HCT116 (cell line): Measurements from ENCODE around the gene CCDC92. TPM values are rescaled to one million over a fixed set of nuclear protein-coding genes. Genes with fewer than 3 reads are reported as not detected.

Experiments
- ATAC-seq: fragments of 200-7000 bp; cut with Tn5 transposase; 2 replicates; pipeline ENCODE4 v1.9.1; 2020; ENCODE audit warnings: mild to moderate bottlenecking, moderate library complexity
- BruUV-seq: library from RNA; stranded (reverse); fragments of 400-500 nt; replicated peaks from 2 replicates; lab custom pipeline; 2021; lab: Mats Ljungman, UMichigan
- CTCF ChIA-PET: fragments of 300-600 bp; sonication (Branson Sonifier 250); formaldehyde crosslinking; loops from one replicate; lab custom pipeline; 2021; ENCODE audit warnings: antibody characterized with exemption; lab: Charles Lee
- POLR2A ChIA-PET: fragments of 300-600, 350-600 bp; sonication (Branson Sonifier 250); formaldehyde crosslinking; loops from one replicate; lab custom pipeline; 2021; ENCODE audit warnings: antibody characterized with exemption; lab: Charles Lee
- RAD21 ChIA-PET, 2 experiments: fragments of 300-600 bp; sonication (Branson Sonifier 250); formaldehyde crosslinking; loops; one replicate each; lab custom pipeline; 2023; ENCODE audit warnings: low total read pairs in 2 of 2; ENCODE audit not compliant: uncharacterized antibody in 2 of 2, unreplicated experiment in 2 of 2, low non-redundant PET in 1 of 2; lab: Charles Lee
- DNase-seq: peaks from one replicate; pipeline ENCODE4 v3.0.0-alpha.2; 2010; ENCODE audit warnings: low read depth, low spot score
- H2AFZ ChIP-seq: fragments of 200-600 bp; shearing (Covaris generic), sonication (generic); 2 replicates; pipeline ENCODE4 v1.6.1; 2017; ENCODE audit warnings: low read depth, mixed run types, mixed read lengths, antibody characterized with exemption, low read length; ENCODE audit not compliant: poor library complexity, severe bottlenecking
- H3K27ac ChIP-seq: 2 replicates; pipeline ENCODE4 v1.5.1; 2012; ENCODE audit warnings: low read depth, low read length
- H3K27me3 ChIP-seq: fragments of 200-600 bp; sonication (generic); 2 replicates; pipeline ENCODE4 v1.6.1; 2016; ENCODE audit warnings: mixed run types, low read length, mixed read lengths; ENCODE audit not compliant: insufficient read depth
- H3K36me3 ChIP-seq, 2 experiments: fragments of 200-500 bp in 1 of 2; fragments of 200-600 bp in 1 of 2; sonication (Bioruptor generic) in 1 of 2; sonication (generic) in 1 of 2; 2 replicates each; pipeline versions ENCODE4 v1.5.1 to v1.6.1; 2014 to 2016; ENCODE audit warnings: low read length in 2 of 2, inconsistent platforms in 1 of 2, mixed read lengths in 1 of 2, mixed run types in 1 of 2; ENCODE audit not compliant: insufficient read depth in 2 of 2, control insufficient read depth in 1 of 2
- H3K4me1 ChIP-seq, 2 experiments: fragments of 200-600 bp in 1 of 2; sonication (generic) in 1 of 2; 2 replicates each; pipeline versions ENCODE4 v1.5.1 to v1.6.1; 2012 to 2017; ENCODE audit warnings: low read length in 2 of 2, inconsistent platforms in 1 of 2, mild to moderate bottlenecking in 1 of 2, mixed read lengths in 1 of 2, mixed run types in 1 of 2, moderate library complexity in 1 of 2; ENCODE audit not compliant: insufficient read depth in 2 of 2, control insufficient read depth in 1 of 2
- H3K4me2 ChIP-seq: fragments of 200-600 bp; sonication (generic); 2 replicates; pipeline ENCODE4 v1.6.1; 2017; ENCODE audit warnings: mixed run types, low read length, mixed read lengths
- H3K4me3 ChIP-seq, 2 experiments: fragments of 200-600 bp in 1 of 2; sonication (generic) in 1 of 2; replicated peaks in 1 of 2; 2 replicates each; pipeline ENCODE4 v1.5.1; 2011 to 2016; ENCODE audit warnings: low read length in 2 of 2, control low read depth in 1 of 2, low read depth in 1 of 2, mild to moderate bottlenecking in 1 of 2, mixed read lengths in 1 of 2, mixed run types in 1 of 2
- H3K79me2 ChIP-seq: fragments of 200-600 bp; sonication (generic); 2 replicates; pipeline ENCODE4 v1.6.1; 2017; ENCODE audit warnings: mild to moderate bottlenecking, mixed run types, low read length, moderate library complexity, mixed read lengths; ENCODE audit not compliant: insufficient read depth
- H3K9ac ChIP-seq: fragments of 200-600 bp; sonication (generic); 2 replicates; pipeline ENCODE4 v1.6.1; 2016; ENCODE audit warnings: low read length, mixed read lengths
- H3K9me2 ChIP-seq: fragments of 200-600 bp; sonication (generic), shearing (Covaris generic); 2 replicates; pipeline ENCODE4 v1.6.1; 2017; ENCODE audit warnings: mixed run types, mild to moderate bottlenecking, moderate library complexity; ENCODE audit not compliant: insufficient read depth
- H3K9me3 ChIP-seq, 2 experiments: fragments of 200-500 bp in 1 of 2; fragments of 200-600 bp in 1 of 2; sonication (Bioruptor generic) in 1 of 2; sonication (generic) in 1 of 2; 2 replicates each; pipeline ENCODE4 v1.6.1; 2014 to 2017; ENCODE audit warnings: low read length in 2 of 2, mixed read lengths in 2 of 2, inconsistent platforms in 1 of 2, low read depth in 1 of 2, mild to moderate bottlenecking in 1 of 2, mixed run types in 1 of 2, moderate library complexity in 1 of 2; ENCODE audit not compliant: control insufficient read depth in 1 of 2, insufficient read depth in 1 of 2
- H4K20me1 ChIP-seq: fragments of 200-600 bp; sonication (generic), shearing (Covaris generic); 2 replicates; pipeline ENCODE4 v1.6.1; 2017; ENCODE audit warnings: mixed run types, mild to moderate bottlenecking, moderate library complexity; ENCODE audit not compliant: insufficient read depth
- CEBPB ChIP-seq: IDR thresholded peaks from 2 replicates; pipeline ENCODE4 v1.6.1; 2012; ENCODE audit warnings: low read depth
- EGR1 ChIP-seq: IDR thresholded peaks from 2 replicates; pipeline ENCODE4 v1.6.1; 2012; ENCODE audit warnings: low read depth
- EZH2 ChIP-seq: fragments of 200-600 bp; sonication (generic); IDR thresholded peaks from 2 replicates; pipeline ENCODE4 v1.6.1; 2017; ENCODE audit warnings: antibody characterized with exemption, mixed run types
- EZH2phosphoT487 ChIP-seq: fragments of 200-600 bp; IDR thresholded peaks from 2 replicates; pipeline ENCODE4 v1.6.1; 2018; ENCODE audit warnings: antibody characterized with exemption, borderline replicate concordance
- FOSL1 ChIP-seq: IDR thresholded peaks from 2 replicates; pipeline ENCODE4 v1.6.1; 2012; ENCODE audit warnings: low read depth
- JUND ChIP-seq: IDR thresholded peaks from 2 replicates; pipeline ENCODE4 v1.6.1; 2012
- POLR2AphosphoS5 ChIP-seq: IDR thresholded peaks from 2 replicates; pipeline ENCODE4 v1.6.1; 2011; ENCODE audit warnings: mild to moderate bottlenecking, low read depth, low read length, moderate library complexity
- SIN3A ChIP-seq: IDR thresholded peaks from 2 replicates; pipeline ENCODE4 v1.6.1; 2012; ENCODE audit warnings: low read depth
- SRF ChIP-seq: IDR thresholded peaks from 2 replicates; pipeline ENCODE4 v1.6.1; 2012; ENCODE audit warnings: low read depth
- TCF7L2 ChIP-seq: IDR thresholded peaks from 2 replicates; pipeline ENCODE4 v1.7.0; 2011; ENCODE audit warnings: borderline replicate concordance, inconsistent platforms; ENCODE audit not compliant: insufficient read depth, insufficient read length; ENCODE audit errors: extremely low read depth
- ZNF274 ChIP-seq: fragments of 200-500 bp; sonication (Bioruptor generic); IDR thresholded peaks from 2 replicates; pipeline ENCODE4 v1.6.1; 2014; ENCODE audit warnings: mild to moderate bottlenecking, low read depth, low read length, inconsistent platforms
- intact Hi-C: fragments of 100-400 bp; cut with micrococcal nuclease; formaldehyde crosslinking; loops from 2 replicates; pipeline ENCODE4 v1.10.0; 2022
- total RNA-seq: library from RNA; stranded (reverse); gene quantifications from one replicate; pipeline ENCODE4 v1.2.1, GENCODE V29; 2021; ENCODE audit not compliant: unreplicated experiment
- TF ChIP-seq, protein P1 (sequence below): IDR thresholded peaks from 2 replicates; pipeline ENCODE4 v1.6.1; 2012

The CCDC92 gene
- total RNA-seq, 1 experiment from 2014 or later: 9.7 TPM

DNA sequence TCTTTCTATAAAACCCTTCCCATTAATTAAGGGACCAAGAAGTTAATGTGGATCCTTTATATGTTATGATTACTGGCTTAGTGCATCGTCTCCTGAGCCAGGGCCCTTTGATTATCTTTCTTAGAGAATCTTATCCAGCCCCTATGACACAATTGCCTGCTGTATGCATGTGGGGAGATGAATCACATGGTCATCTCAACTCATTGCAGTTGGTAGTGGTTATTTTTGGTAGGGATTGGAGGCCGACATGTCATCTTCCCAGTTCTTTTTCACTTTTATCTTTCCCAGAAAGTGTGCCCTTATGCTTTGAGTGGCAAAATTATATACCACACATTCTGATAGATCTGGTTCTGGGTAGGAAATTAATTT, 26.3 kb upstream of the CCDC92 start:
- no peaks in the 10 kb centered on the region for H3K9me3 ChIP-seq
- CTCF ChIA-PET: interaction anchor here (1.4 kb wide), 1 partner anchor 12 kb away, joined by 3 read pairs; no protein-coding TSS in a partner anchor
- no peaks in the 10 kb centered on the region for H3K4me1 ChIP-seq
- no peak overlapping the region for H3K4me2 ChIP-seq
- TF ChIP-seq EZH2phosphoT487 (no peak), CEBPB (no peak), POLR2AphosphoS5 (no peak), SRF (no peak), EGR1 (no peak), ZNF274 (no peak), SIN3A (no peak), TCF7L2 (no peak), FOSL1 (no peak), JUND (no peak)
- TF ChIP-seq, protein P1, sequence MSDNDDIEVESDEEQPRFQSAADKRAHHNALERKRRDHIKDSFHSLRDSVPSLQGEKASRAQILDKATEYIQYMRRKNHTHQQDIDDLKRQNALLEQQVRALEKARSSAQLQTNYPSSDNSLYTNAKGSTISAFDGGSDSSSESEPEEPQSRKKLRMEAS: no peak
- no peak overlapping the region for H2AFZ ChIP-seq
- no peak overlapping the region for H3K27ac ChIP-seq
- BruUV-seq: no TSS peak
- RAD21 ChIA-PET: no interaction called here
- POLR2A ChIA-PET: no interaction called here
- no peaks in the 10 kb centered on the region for H4K20me1 ChIP-seq
- H3K27me3 ChIP-seq: no peaks in the 10 kb centered on the region
- H3K4me3 ChIP-seq: no peak overlapping the region
- no peak for ATAC-seq
- intact Hi-C loops: no loop called here
- H3K9ac ChIP-seq: no peak overlapping the region
- no peak for DNase-seq
- peaks cover 73% of the 10 kb centered on the region for H3K79me2 ChIP-seq
- H3K36me3 ChIP-seq: peaks cover 2 to 5% of the 10 kb centered on the region in 2 experiments; a peak in 2 of 4 replicates
- no peaks in the 10 kb centered on the region for H3K9me2 ChIP-seq

DNA sequence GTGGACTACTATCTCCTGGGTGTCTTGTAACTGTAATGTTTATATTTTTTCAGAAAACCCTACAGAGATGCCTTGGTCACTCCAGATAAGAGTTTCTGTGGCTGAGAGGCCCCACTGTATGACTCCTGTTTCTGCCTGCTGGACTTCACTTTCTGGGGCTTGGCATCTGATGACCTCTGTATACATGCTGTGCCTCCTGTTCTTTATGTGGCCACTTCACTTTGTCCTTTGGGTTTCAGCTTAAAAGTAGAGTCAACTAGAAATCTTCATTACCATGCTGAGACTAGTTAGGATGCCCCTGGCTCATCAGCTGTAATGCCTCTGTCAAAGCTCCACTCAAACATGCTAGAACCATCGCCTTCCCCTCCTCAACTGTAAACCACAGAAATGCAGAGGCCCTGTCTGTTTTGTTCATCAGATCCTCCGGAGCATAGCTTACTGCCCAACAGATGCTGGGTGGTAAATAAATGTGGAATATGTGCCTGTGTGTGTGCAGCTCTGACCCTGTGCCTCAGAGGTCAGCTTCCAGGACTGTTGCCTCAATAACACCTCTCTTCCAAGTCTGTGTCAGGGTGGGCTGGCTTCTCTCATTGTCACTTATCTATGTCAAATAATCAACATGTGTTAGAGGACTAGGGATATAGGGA, 25.8 kb upstream of the CCDC92 start:
- Histone ChIP-seq H3K36me3 (peaks cover 2 to 3% of the 10 kb centered on the region in 2 experiments; a peak in 2 of 4 replicates), H3K4me3 (no peak overlapping the region), H3K27ac (no peak overlapping the region), H3K9me3 (no peaks in the 10 kb centered on the region), H3K4me2 (no peak overlapping the region), H2AFZ (no peak overlapping the region)
- no peak for DNase-seq
- CTCF ChIA-PET: interaction anchor here (1.4 kb wide), 1 partner anchor 11 kb away, joined by 3 read pairs; no protein-coding TSS in a partner anchor
- no peak for TF ChIP-seq EZH2
- TF ChIP-seq, all 23 proteins: peak for 0
- intact Hi-C loops: no loop called here
- H3K79me2 ChIP-seq: peaks cover 73% of the 10 kb centered on the region
- H3K27me3 ChIP-seq: no peaks in the 10 kb centered on the region
- H3K4me1 ChIP-seq: no peaks in the 10 kb centered on the region
- H3K9ac ChIP-seq: no peak overlapping the region
- RAD21 ChIA-PET: no interaction called here
- BruUV-seq: no TSS peak
- no peaks in the 10 kb centered on the region for H4K20me1 ChIP-seq
- POLR2A ChIA-PET: no interaction called here
- no peaks in the 10 kb centered on the region for H3K9me2 ChIP-seq
- ATAC-seq: no peak
